ENCODE measurements around the gene PRR20B. TPM values are rescaled to one million over a fixed set of nuclear protein-coding genes. Genes with fewer than 3 reads are reported as not detected.
"Not testable (repeated sequence)": the region's sequence is repeated elsewhere in the genome, so short reads cannot be mapped to it uniquely, and the experiment has no call there.

PRR20B gene
- total and polyA plus RNA-seq, 2 experiments from 2014 or later = not detected

- Histone ChIP-seq H3K4me1 (ENCODE audit: low read depth) (no peaks in the 10 kb centered on the region), H3K27ac (no peak overlapping the region), H3K36me3 (no peaks in the 10 kb centered on the region), H3K27me3 (no peaks in the 10 kb centered on the region), H3K9me3 (ENCODE audit: low read depth) (no peaks in the 10 kb centered on the region), H3K4me3 (no peak overlapping the region)
- TF ChIP-seq, protein P1, sequence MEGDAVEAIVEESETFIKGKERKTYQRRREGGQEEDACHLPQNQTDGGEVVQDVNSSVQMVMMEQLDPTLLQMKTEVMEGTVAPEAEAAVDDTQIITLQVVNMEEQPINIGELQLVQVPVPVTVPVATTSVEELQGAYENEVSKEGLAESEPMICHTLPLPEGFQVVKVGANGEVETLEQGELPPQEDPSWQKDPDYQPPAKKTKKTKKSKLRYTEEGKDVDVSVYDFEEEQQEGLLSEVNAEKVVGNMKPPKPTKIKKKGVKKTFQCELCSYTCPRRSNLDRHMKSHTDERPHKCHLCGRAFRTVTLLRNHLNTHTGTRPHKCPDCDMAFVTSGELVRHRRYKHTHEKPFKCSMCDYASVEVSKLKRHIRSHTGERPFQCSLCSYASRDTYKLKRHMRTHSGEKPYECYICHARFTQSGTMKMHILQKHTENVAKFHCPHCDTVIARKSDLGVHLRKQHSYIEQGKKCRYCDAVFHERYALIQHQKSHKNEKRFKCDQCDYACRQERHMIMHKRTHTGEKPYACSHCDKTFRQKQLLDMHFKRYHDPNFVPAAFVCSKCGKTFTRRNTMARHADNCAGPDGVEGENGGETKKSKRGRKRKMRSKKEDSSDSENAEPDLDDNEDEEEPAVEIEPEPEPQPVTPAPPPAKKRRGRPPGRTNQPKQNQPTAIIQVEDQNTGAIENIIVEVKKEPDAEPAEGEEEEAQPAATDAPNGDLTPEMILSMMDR (IDR thresholded peaks at IDR 0.05; ENCODE audit: low read depth, low read length) = no peak
- DNase-seq (ENCODE audit: low read depth in 1 of 2, low spot score in 1 of 2) = no peak
These were observed 8.3 kb upstream of the PRR20B start for GRCh38 chr13:57138988-57139387.

DNA sequence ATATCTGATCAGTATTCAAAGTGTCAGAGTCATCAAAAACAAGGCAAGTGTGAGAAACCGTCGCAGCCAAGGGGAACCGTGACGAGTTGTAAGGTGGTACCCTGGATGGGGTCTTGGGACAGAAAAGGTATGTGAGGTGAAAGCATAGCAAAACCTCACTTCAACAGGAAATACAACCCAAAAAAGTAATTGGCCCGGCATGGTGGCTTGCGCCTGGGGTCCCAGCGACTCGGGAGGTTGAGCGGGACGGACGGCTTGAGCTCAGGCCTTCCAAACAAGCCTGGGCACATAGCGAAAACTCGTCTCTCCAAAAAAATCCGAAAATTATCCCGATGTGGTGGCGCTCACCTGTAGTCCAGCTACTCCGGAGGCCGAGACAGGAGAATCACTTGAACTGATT, 7.5 kb upstream of the PRR20B start:
- H3K27me3 ChIP-seq; H3K36me3 ChIP-seq; H3K4me1 ChIP-seq (ENCODE audit: low read depth); DNase-seq (ENCODE audit: low read depth in 1 of 2, low spot score in 1 of 2); H3K4me3 ChIP-seq; H3K27ac ChIP-seq; H3K9me3 ChIP-seq (ENCODE audit: low read depth): not testable (repeated sequence)

DNA sequence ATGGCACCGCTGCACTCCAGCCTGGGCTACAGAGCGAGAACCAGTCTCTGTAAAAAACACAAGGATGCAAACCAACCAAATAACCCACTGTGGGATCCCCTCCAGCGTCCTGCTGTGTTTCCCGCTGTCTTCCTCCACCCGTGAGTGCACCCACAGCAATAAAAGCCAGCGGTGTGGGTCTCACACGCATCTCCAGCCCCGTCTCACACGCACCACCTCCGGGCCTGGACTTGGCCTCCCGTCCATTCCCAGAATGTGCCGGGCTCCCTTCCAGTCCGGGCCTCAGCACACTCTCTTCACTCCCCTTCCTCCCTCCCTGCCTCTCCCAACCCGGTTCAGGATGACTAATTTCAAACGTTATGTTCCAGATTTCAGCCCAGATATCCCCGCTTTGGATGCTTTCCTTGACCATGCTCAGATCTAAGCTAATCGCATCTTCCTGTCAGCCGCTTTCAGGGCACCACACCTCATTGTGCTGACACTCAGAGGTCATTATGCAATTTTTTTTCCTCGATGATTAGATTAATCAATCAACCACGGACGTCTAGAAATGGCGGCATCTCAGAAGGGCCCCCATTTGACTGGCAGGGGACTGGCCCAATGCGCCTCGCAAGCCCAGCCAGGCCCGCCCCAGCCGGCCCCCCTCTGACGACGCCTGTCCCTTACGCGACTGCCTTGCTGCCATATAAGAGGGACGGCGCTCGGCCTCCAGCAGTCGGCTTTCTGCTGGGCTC, 6.9 kb upstream of the PRR20B start, which contains the start of gene PRR20A:
TSS of gene PRR20A (plus strand) at position 684 of the 734 bp plus-strand sequence. CDS start 387 bp downstream, outside the sequence.
- not testable (repeated sequence) for H3K27ac ChIP-seq; H3K27me3 ChIP-seq; H3K9me3 ChIP-seq (ENCODE audit: low read depth); H3K4me1 ChIP-seq (ENCODE audit: low read depth); DNase-seq (ENCODE audit: low read depth in 1 of 2, low spot score in 1 of 2); H3K36me3 ChIP-seq; H3K4me3 ChIP-seq

GRCh38 chr13:57148106-57148505, 818 bp downstream of the PRR20B start:
- not testable (repeated sequence) for H3K9me3 ChIP-seq (ENCODE audit: low read depth); H3K4me3 ChIP-seq; H3K27me3 ChIP-seq; H3K4me1 ChIP-seq (ENCODE audit: low read depth); DNase-seq (ENCODE audit: low read depth in 1 of 2, low spot score in 1 of 2); H3K27ac ChIP-seq; H3K36me3 ChIP-seq

DNA sequence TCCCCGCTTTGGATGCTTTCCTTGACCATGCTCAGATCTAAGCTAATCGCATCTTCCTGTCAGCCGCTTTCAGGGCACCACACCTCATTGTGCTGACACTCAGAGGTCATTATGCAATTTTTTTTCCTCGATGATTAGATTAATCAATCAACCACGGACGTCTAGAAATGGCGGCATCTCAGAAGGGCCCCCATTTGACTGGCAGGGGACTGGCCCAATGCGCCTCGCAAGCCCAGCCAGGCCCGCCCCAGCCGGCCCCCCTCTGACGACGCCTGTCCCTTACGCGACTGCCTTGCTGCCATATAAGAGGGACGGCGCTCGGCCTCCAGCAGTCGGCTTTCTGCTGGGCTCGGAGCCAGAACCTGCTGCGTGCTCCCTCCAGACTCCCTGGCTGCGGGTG, 6.5 kb downstream of the PRR20B start, which contains the start of gene PRR20C:
TSS of gene PRR20C (plus strand) at position 301 of the 400 bp plus-strand sequence. CDS start 387 bp downstream, outside the sequence.
- H3K9me3 ChIP-seq (ENCODE audit: low read depth); H3K27ac ChIP-seq; H3K27me3 ChIP-seq; DNase-seq (ENCODE audit: low read depth in 1 of 2, low spot score in 1 of 2); H3K4me1 ChIP-seq (ENCODE audit: low read depth); H3K36me3 ChIP-seq; H3K4me3 ChIP-seq: not testable (repeated sequence)

DNA sequence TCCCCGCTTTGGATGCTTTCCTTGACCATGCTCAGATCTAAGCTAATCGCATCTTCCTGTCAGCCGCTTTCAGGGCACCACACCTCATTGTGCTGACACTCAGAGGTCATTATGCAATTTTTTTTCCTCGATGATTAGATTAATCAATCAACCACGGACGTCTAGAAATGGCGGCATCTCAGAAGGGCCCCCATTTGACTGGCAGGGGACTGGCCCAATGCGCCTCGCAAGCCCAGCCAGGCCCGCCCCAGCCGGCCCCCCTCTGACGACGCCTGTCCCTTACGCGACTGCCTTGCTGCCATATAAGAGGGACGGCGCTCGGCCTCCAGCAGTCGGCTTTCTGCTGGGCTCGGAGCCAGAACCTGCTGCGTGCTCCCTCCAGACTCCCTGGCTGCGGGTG, 13.0 kb downstream of the PRR20B start, which contains the start of gene PRR20D:
TSS of gene PRR20D (plus strand) at position 301 of the 400 bp plus-strand sequence. CDS start 387 bp downstream, outside the sequence.
- not testable (repeated sequence) for H3K4me1 ChIP-seq (ENCODE audit: low read depth); DNase-seq (ENCODE audit: low read depth in 1 of 2, low spot score in 1 of 2); H3K27me3 ChIP-seq

DNA sequence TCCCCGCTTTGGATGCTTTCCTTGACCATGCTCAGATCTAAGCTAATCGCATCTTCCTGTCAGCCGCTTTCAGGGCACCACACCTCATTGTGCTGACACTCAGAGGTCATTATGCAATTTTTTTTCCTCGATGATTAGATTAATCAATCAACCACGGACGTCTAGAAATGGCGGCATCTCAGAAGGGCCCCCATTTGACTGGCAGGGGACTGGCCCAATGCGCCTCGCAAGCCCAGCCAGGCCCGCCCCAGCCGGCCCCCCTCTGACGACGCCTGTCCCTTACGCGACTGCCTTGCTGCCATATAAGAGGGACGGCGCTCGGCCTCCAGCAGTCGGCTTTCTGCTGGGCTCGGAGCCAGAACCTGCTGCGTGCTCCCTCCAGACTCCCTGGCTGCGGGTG, 19.6 kb downstream of the PRR20B start, which contains the start of gene PRR20E:
TSS of gene PRR20E (plus strand) at position 301 of the 400 bp plus-strand sequence. CDS start 387 bp downstream, outside the sequence.
- not testable (repeated sequence) for H3K36me3 ChIP-seq; H3K4me1 ChIP-seq (ENCODE audit: low read depth); H3K27me3 ChIP-seq; H3K9me3 ChIP-seq (ENCODE audit: low read depth); H3K4me3 ChIP-seq; DNase-seq (ENCODE audit: low read depth in 1 of 2, low spot score in 1 of 2); H3K27ac ChIP-seq

More for the DNA sequence above, 13.0 kb downstream of the PRR20B start, which contains the start of gene PRR20D:
- not testable (repeated sequence) for H3K4me3 ChIP-seq; H3K9me3 ChIP-seq (ENCODE audit: low read depth); H3K36me3 ChIP-seq; H3K27ac ChIP-seq

DNA sequence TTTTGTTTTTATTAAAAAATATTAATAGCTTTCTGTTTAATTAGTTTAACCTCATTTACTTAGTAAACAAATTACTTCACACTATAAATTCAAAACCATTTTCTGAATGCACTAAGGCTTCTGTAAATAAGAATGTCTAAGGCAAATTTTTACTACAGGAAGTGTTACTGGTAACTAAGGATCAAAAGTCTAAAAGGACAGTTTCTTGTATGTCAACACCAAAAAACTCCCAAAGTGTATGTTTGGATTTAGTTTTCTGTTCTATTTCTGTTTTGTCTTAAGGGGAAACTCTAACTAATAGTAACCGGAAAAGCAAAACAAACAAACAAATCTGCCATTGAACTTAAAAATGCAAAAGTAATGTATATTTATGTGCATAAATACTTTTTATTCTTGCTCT, 44.4 kb downstream of the PRR20B start:
- TF ChIP-seq, protein P1 (IDR thresholded peaks at IDR 0.05; ENCODE audit: low read depth, low read length) = no peak
- H3K9me3 ChIP-seq (ENCODE audit: low read depth) = no peaks in the 10 kb centered on the region
- no peak overlapping the region for H3K27ac ChIP-seq
- no peaks in the 10 kb centered on the region for H3K36me3 ChIP-seq
- peaks cover 31% of the 10 kb centered on the region for H3K27me3 ChIP-seq
- no peaks in the 10 kb centered on the region for H3K4me1 ChIP-seq (ENCODE audit: low read depth)
- DNase-seq (ENCODE audit: low read depth in 1 of 2, low spot score in 1 of 2) = no peak
- no peak overlapping the region for H3K4me3 ChIP-seq

Other genes starting within 250 kb of the PRR20B start
- gene PRR20A, start 6.6 kb upstream of the PRR20B start, total RNA-seq = not detected in 2 replicates
- gene PRR20A, start 6.6 kb upstream of the PRR20B start, polyA plus RNA-seq = not detected in 2 replicates
- not detected in 2 replicates for gene PRR20C, start 6.6 kb downstream of the PRR20B start, total RNA-seq
- not detected in 2 replicates for gene PRR20C, start 6.6 kb downstream of the PRR20B start, polyA plus RNA-seq
- not detected in 2 replicates for gene PRR20D, start 13.1 kb downstream of the PRR20B start, total RNA-seq
- not detected in 2 replicates for gene PRR20D, start 13.1 kb downstream of the PRR20B start, polyA plus RNA-seq
- gene PRR20E, start 19.7 kb downstream of the PRR20B start, total RNA-seq = not detected in 2 replicates
- not detected in 2 replicates for gene PRR20E, start 19.7 kb downstream of the PRR20B start, polyA plus RNA-seq